H1 (cell line): ENCODE data around the gene SDHAF2. TPM values are rescaled to one million over a fixed set of nuclear protein-coding genes. Genes with fewer than 3 reads are reported as not detected.
A peak's percentile ranks its signal among the peaks of the same experiment; 100 is the strongest.

Experiments used
- CTCF ChIA-PET: fragments of 300-600 bp; sonication (Branson Sonifier 250); formaldehyde crosslinking; loops from one replicate; lab custom pipeline; 2021; ENCODE audit not compliant: partially characterized antibody; lab: Charles Lee
- POLR2A ChIA-PET: fragments of 300-600 bp; sonication (Branson Sonifier 250); formaldehyde crosslinking; loops from one replicate; lab custom pipeline; 2021; ENCODE audit warnings: inconsistent platforms; ENCODE audit not compliant: partially characterized antibody; lab: Charles Lee
- DNase-seq, 2 experiments: peaks; one replicate each; pipeline versions ENCODE4 v3.0.0 to v3.0.0-alpha.2; 2010 to 2022; ENCODE audit warnings: low spot score in 2 of 2, low read depth in 1 of 2, mixed read lengths in 1 of 2
- FAIRE-seq: peaks from 2 replicates; lab custom pipeline; 2011; peaks lifted over from hg19 to GRCh38; lab: Jason Lieb, UNC
- H2AFZ ChIP-seq: 2 replicates; pipeline ENCODE4 v1.8.1; 2012; ENCODE audit warnings: low read length, inconsistent platforms
- H2AK5ac ChIP-seq: 2 replicates; pipeline ENCODE4 v1.6.1; 2013; ENCODE audit warnings: low read depth, low read length
- H2BK120ac ChIP-seq: replicated peaks from 2 replicates; pipeline ENCODE3; 2013; ENCODE audit warnings: low read depth, low read length, inconsistent platforms
- H2BK12ac ChIP-seq: 2 replicates; pipeline ENCODE4 v1.6.1; 2013; ENCODE audit warnings: low read depth, low read length
- H2BK15ac ChIP-seq: 2 replicates; pipeline ENCODE4 v1.6.1; 2013; ENCODE audit warnings: low read length
- H2BK20ac ChIP-seq: 2 replicates; pipeline ENCODE4 v1.6.1; 2013; ENCODE audit warnings: low read length
- H2BK5ac ChIP-seq: 2 replicates; pipeline ENCODE4 v1.6.1; 2013; ENCODE audit warnings: low read depth, low read length
- H3K14ac ChIP-seq: 2 replicates; pipeline ENCODE4 v1.6.1; 2013; ENCODE audit warnings: inconsistent platforms; ENCODE audit not compliant: insufficient read length
- H3K18ac ChIP-seq: 2 replicates; pipeline ENCODE4 v1.6.1; 2013; ENCODE audit warnings: low read length; ENCODE audit errors: extremely low read depth
- H3K23ac ChIP-seq: 2 replicates; pipeline ENCODE4 v1.6.1; 2013; ENCODE audit warnings: inconsistent platforms; ENCODE audit not compliant: insufficient read length
- H3K23me2 ChIP-seq: 2 replicates; pipeline ENCODE4 v1.6.1; 2013; ENCODE audit warnings: low read depth, low read length
- H3K27ac ChIP-seq: 2 replicates; pipeline ENCODE4 v1.6.1; 2011; ENCODE audit warnings: low read depth, low read length, inconsistent platforms
- H3K27me3 ChIP-seq, 4 experiments: replicated peaks in 1 of 4; 1 replicate in 1 of 4; 2 replicates in 3 of 4; pipeline versions ENCODE4 v1.6.1 to v1.8.1; 2011 to 2013; ENCODE audit warnings: low read length in 3 of 4, mild to moderate bottlenecking in 3 of 4, inconsistent platforms in 2 of 4, mixed read lengths in 2 of 4, moderate library complexity in 1 of 4; ENCODE audit not compliant: control insufficient read depth in 3 of 4, insufficient read depth in 3 of 4; ENCODE audit errors: extremely low read depth in 1 of 4
- H3K36me3 ChIP-seq, 4 experiments: 2 replicates each; pipeline versions ENCODE4 v1.6.1 to v1.8.1; 2011 to 2013; ENCODE audit warnings: mild to moderate bottlenecking in 4 of 4, low read length in 3 of 4, moderate library complexity in 2 of 4, control low read depth in 1 of 4, inconsistent platforms in 1 of 4; ENCODE audit not compliant: insufficient read depth in 4 of 4, control insufficient read depth in 2 of 4
- H3K4ac ChIP-seq: replicated peaks from 2 replicates; pipeline ENCODE3; 2013; ENCODE audit warnings: low read length, low read depth, mixed read lengths, inconsistent platforms; ENCODE audit not compliant: insufficient read length
- H3K4me1 ChIP-seq, 4 experiments: replicated peaks in 1 of 4; 1 replicate in 1 of 4; 2 replicates in 3 of 4; pipeline versions ENCODE4 v1.6.1 to v1.8.1; 2011 to 2013; ENCODE audit warnings: low read length in 3 of 4, inconsistent platforms in 2 of 4, mixed read lengths in 1 of 4; ENCODE audit not compliant: insufficient read depth in 4 of 4, control insufficient read depth in 3 of 4
- H3K4me2 ChIP-seq, 2 experiments: 2 replicates each; pipeline versions ENCODE4 v1.6.1 to v1.8.1; 2011 to 2013; ENCODE audit warnings: low read depth in 2 of 2, low read length in 2 of 2, control low read depth in 1 of 2, inconsistent platforms in 1 of 2, mild to moderate bottlenecking in 1 of 2; ENCODE audit not compliant: insufficient read depth in 1 of 2
- H3K4me3 ChIP-seq, 4 experiments: fragments of 200-600, 300-600 bp in 1 of 4; sonication (generic), shearing (Covaris generic), sonication (Bioruptor Twin) in 1 of 4; 2 replicates each; pipeline versions ENCODE4 v1.5.1 to v1.8.1; 2011 to 2016; ENCODE audit warnings: low read length in 4 of 4, low read depth in 3 of 4, control low read depth in 2 of 4, inconsistent platforms in 2 of 4, mild to moderate bottlenecking in 2 of 4, mixed read lengths in 1 of 4, moderate library complexity in 1 of 4; ENCODE audit not compliant: insufficient read depth in 2 of 4; ENCODE audit errors: extremely low read depth in 1 of 4
- H3K56ac ChIP-seq: replicated peaks from 2 replicates; pipeline ENCODE3; 2013; ENCODE audit warnings: low read depth, mild to moderate bottlenecking, mixed read lengths, low read length, inconsistent platforms; ENCODE audit not compliant: insufficient read length
- H3K79me1 ChIP-seq: 2 replicates; pipeline ENCODE4 v1.6.1; 2013; ENCODE audit warnings: low read depth, low read length, control low read depth
- H3K79me2 ChIP-seq, 2 experiments: 2 replicates each; pipeline versions ENCODE4 v1.6.1 to v1.8.1; 2012 to 2013; ENCODE audit warnings: low read length in 2 of 2, mild to moderate bottlenecking in 2 of 2, inconsistent platforms in 1 of 2; ENCODE audit not compliant: insufficient read depth in 2 of 2, control insufficient read depth in 1 of 2
- H3K9ac ChIP-seq, 4 experiments: replicated peaks in 1 of 4; 1 replicate in 1 of 4; 2 replicates in 3 of 4; pipeline versions ENCODE4 v1.6.1 to v1.8.1; 2011 to 2013; ENCODE audit warnings: low read depth in 3 of 4, low read length in 3 of 4, control low read depth in 2 of 4, mild to moderate bottlenecking in 2 of 4, moderate library complexity in 2 of 4, inconsistent platforms in 1 of 4; ENCODE audit errors: extremely low read depth in 1 of 4
- H3K9me3 ChIP-seq, 2 experiments: 2 replicates each; pipeline versions ENCODE4 v1.6.1 to v1.8.1; 2012 to 2013; ENCODE audit warnings: mild to moderate bottlenecking in 2 of 2, moderate library complexity in 2 of 2, control low read depth in 1 of 2, inconsistent platforms in 1 of 2, low read depth in 1 of 2, low read length in 1 of 2, mixed read lengths in 1 of 2; ENCODE audit not compliant: insufficient read depth in 2 of 2
- H4K20me1 ChIP-seq, 2 experiments: replicated peaks in 1 of 2; 2 replicates each; pipeline versions ENCODE3 to v1.8.1; 2011 to 2013; ENCODE audit warnings: inconsistent platforms in 2 of 2, low read length in 2 of 2, mild to moderate bottlenecking in 1 of 2; ENCODE audit not compliant: insufficient read depth in 2 of 2, control insufficient read depth in 1 of 2
- H4K5ac ChIP-seq: 2 replicates; pipeline ENCODE4 v1.6.1; 2013; ENCODE audit warnings: low read length, low read depth, mixed read lengths, inconsistent platforms; ENCODE audit not compliant: insufficient read length
- H4K8ac ChIP-seq: 2 replicates; pipeline ENCODE4 v1.8.0; 2013; ENCODE audit warnings: mild to moderate bottlenecking, moderate library complexity, low read length, inconsistent platforms; ENCODE audit not compliant: insufficient read depth; ENCODE audit errors: extremely low read depth
- H4K91ac ChIP-seq: replicated peaks from 2 replicates; pipeline ENCODE3; 2013; ENCODE audit warnings: low read length, mixed read lengths, inconsistent platforms; ENCODE audit not compliant: insufficient read length
- BACH1 ChIP-seq: IDR thresholded peaks from 2 replicates; pipeline ENCODE4 v1.6.1; 2012; ENCODE audit warnings: low read length, improper control_type of control experiment
- CTCF ChIP-seq, 3 experiments: IDR thresholded peaks; 1 replicate in 2 of 3; 2 replicates in 1 of 3; pipeline versions ENCODE4 v1.5.1 to v1.6.1; 2011; ENCODE audit warnings: low read length in 3 of 3, mild to moderate bottlenecking in 3 of 3, inconsistent platforms in 2 of 3, low read depth in 1 of 3, moderate library complexity in 1 of 3; ENCODE audit not compliant: insufficient read depth in 1 of 3; ENCODE audit errors: control extremely low read depth in 1 of 3
- GABPA ChIP-seq: IDR thresholded peaks from 2 replicates; pipeline ENCODE4 v1.6.1; 2011; ENCODE audit warnings: mild to moderate bottlenecking, low read length, moderate library complexity, borderline replicate concordance; ENCODE audit not compliant: insufficient read depth
- RAD21 ChIP-seq, 2 experiments: IDR thresholded peaks in 1 of 2; conservative IDR thresholded peaks in 1 of 2; 2 replicates each; pipeline ENCODE4 v1.6.1; 2011; ENCODE audit warnings: low read depth in 2 of 2, low read length in 2 of 2, improper control_type of control experiment in 1 of 2, inconsistent platforms in 1 of 2, mild to moderate bottlenecking in 1 of 2, moderate library complexity in 1 of 2
- WGBS, 2 experiments: shearing (Covaris generic) in 1 of 2; methylation state at CpG; one replicate each; pipeline versions ENCODE4 v1.1.6 to v1.1.7; 2013 to 2015; ENCODE audit warnings: low lambda C conversion rate in 2 of 2, mixed read lengths in 2 of 2, inconsistent platforms in 1 of 2, low coverage in 1 of 2, missing lambda C conversion rate in 1 of 2; ENCODE audit not compliant: insufficient replicate concordance in 2 of 2, insufficient coverage in 1 of 2, insufficient read length in 1 of 2; ENCODE audit errors: extremely low coverage in 1 of 2, missing lambda C conversion rate in 1 of 2; 5-methylcytosine and 5-hydroxymethylcytosine counted together
- polyA plus RNA-seq, 7 experiments: library from polyadenylated mRNA; depleted of rRNA in 3 of 7; stranded (reverse) in 5 of 7; unstranded in 2 of 7; fragments of >200 nt in 5 of 7; fragments of 200-250 nt in 2 of 7; gene quantifications; 1 replicate in 5 of 7; 2 replicates in 1 of 7; 4 replicates in 1 of 7; pipeline versions ENCODE4 v1.2.1 to v1.2.3, GENCODE V29; 2011 to 2013; ENCODE audit warnings: missing spikeins in 2 of 7, mixed read lengths in 2 of 7
- total RNA-seq: library from RNA; stranded (reverse); fragmentation: NEBNext Ultra II Directional; extraction: Animal tissue kit (Norgen Biotek cat#: 25700); gene quantifications from 2 replicates; pipeline ENCODE4 v1.2.1, GENCODE V29; 2021

SDHAF2 gene
- total and polyA plus RNA-seq, 2 of the 8 experiments (the other 6 are each of a cell fraction or from before 2014, with no cell fraction given), result 41.0 to 114 TPM

GRCh38 chr11:61477727-61478148, 47.8 kb downstream of the SDHAF2 start:
- H3K27me3 ChIP-seq, result no peaks in the 10 kb centered on the region
- peaks cover 0 to 16% (median 8%) of the 10 kb centered on the region in 4 experiments; a peak in 5 of 7 replicates for H3K4me1 ChIP-seq
- H3K4me2 ChIP-seq, result peak overlapping the region in 1 of 2 experiments; percentile 52; a peak in 2 of 4 replicates
- H2BK12ac ChIP-seq, result peak overlapping the region; percentile 76; the same call in 1 of the 2 replicates
- H4K91ac ChIP-seq, result no peak overlapping the region
- 14% methylated on average over 18 of the region's 18 CpGs; no CpG with 5 or more reads in 1 of the 2 experiments for WGBS, 2 experiments
- FAIRE-seq, result peak; percentile 45
- H3K36me3 ChIP-seq, result no peaks in the 10 kb centered on the region
- H3K79me2 ChIP-seq, result no peaks in the 10 kb centered on the region
- peaks cover 0 to 2% of the 10 kb centered on the region in 2 experiments for H4K20me1 ChIP-seq
- H3K9ac ChIP-seq, result no peak overlapping the region; a peak in 1 of 7 replicates
- peak overlapping the region; percentile 63 for H3K4ac ChIP-seq
- no peak overlapping the region for H2BK120ac ChIP-seq
- no peak overlapping the region for H3K4me3 ChIP-seq
- H3K23ac ChIP-seq, result no peak overlapping the region
- no peak overlapping the region for H3K56ac ChIP-seq
- peak; percentile 78 to 97 (median 89) for TF ChIP-seq CTCF (IDR thresholded peaks at IDR 0.05; ENCODE audit: control extremely low read depth in 1 of 3, insufficient read depth in 1 of 3, low read depth in 1 of 3, low read length in 3 of 3)
- TF ChIP-seq BACH1, result no peak
- peak; percentile 94 to 96 for TF ChIP-seq RAD21 (IDR thresholded peaks at IDR 0.05 in 1 of 2, conservative IDR thresholded peaks at IDR 0.05 in 1 of 2; ENCODE audit: low read depth in 2 of 2, low read length in 2 of 2)
- TF ChIP-seq GABPA, result 0 out of 2 replicates have a peak, but pooled peaks have one; percentile 50
- TF ChIP-seq, all 59 proteins: peak for 3
- peak; percentile 47 to 94 for DNase-seq
- H3K14ac ChIP-seq, result no peak overlapping the region
- POLR2A ChIA-PET, result interaction anchor here (1.2 to 2.8 kb wide), 8 partner anchors 8 to 161 kb away, joined by 3 to 9 read pairs (median 4); partner anchors contain the start of genes CPSF7, LRRC10B and SDHAF2
- no peaks in the 10 kb centered on the region for H3K79me1 ChIP-seq
- H2BK15ac ChIP-seq, result 0 out of 2 replicates have a peak overlapping the region, but pooled peaks have one; percentile 72
- H2BK20ac ChIP-seq, result no peak overlapping the region
- no peak overlapping the region for H3K27ac ChIP-seq
- no peak overlapping the region for H2AK5ac ChIP-seq
- H3K23me2 ChIP-seq, result no peaks in the 10 kb centered on the region
- H3K18ac ChIP-seq, result no peak overlapping the region
- H2BK5ac ChIP-seq, result no peak overlapping the region
- H3K9me3 ChIP-seq, result no peaks in the 10 kb centered on the region
- H2AFZ ChIP-seq, result no peak overlapping the region; the same call in 1 of the 2 replicates
- H4K8ac ChIP-seq, result no peak overlapping the region
- no peak overlapping the region for H4K5ac ChIP-seq
- CTCF ChIA-PET, result interaction anchor here (0.5 to 57.8 kb wide), 34 partner anchors 10 to 1725 kb away, joined by 3 to 2106 read pairs (median 5); partner anchors contain the start of gene LRRC10B
